ENCODE results near the gene RNF207.

RNF207 gene

GRCh38 chr1:6270401-6270800, 64.5 kb downstream of the RNF207 start:
- DNase-seq (ENCODE audit: low read depth), result no peak

More at GRCh38 chr1:6270401-6270800, 64.5 kb downstream of the RNF207 start:
- H3K4me3 ChIP-seq (ENCODE audit: low read length), result no peak overlapping the region
- TF ChIP-seq CTCF (conservative IDR thresholded peaks at IDR 0.05; ENCODE audit: low read length), result no peak

All from AG10803 (cell line).